Karpas-422 (cell line): ENCODE data around the gene SPINK13. TPM values are rescaled to one million over a fixed set of nuclear protein-coding genes. Genes with fewer than 3 reads are reported as not detected.
"Not testable (repeated sequence)": the region's sequence is repeated elsewhere in the genome, so short reads cannot be mapped to it uniquely, and the experiment has no call there.

ENCODE experiments used
- DNase-seq: peaks from one replicate; pipeline ENCODE4 v3.0.0-alpha.2; 2015
- H2AFZ ChIP-seq: fragments of 200-600 bp; sonication (generic); 2 replicates; pipeline ENCODE4 v1.6.1; 2014; ENCODE audit warnings: antibody characterized with exemption, low read length, mixed read lengths
- H3K27ac ChIP-seq: fragments of 200-600 bp; sonication (generic); 2 replicates; pipeline ENCODE4 v1.5.1; 2014; ENCODE audit warnings: mild to moderate bottlenecking, low read length, moderate library complexity
- H3K27me3 ChIP-seq: fragments of 200-600 bp; sonication (generic); 2 replicates; pipeline ENCODE4 v1.6.1; 2014; ENCODE audit warnings: low read length, mixed read lengths
- H3K36me3 ChIP-seq: fragments of 200-600 bp; sonication (generic); 2 replicates; pipeline ENCODE4 v1.6.1; 2014; ENCODE audit warnings: low read length, mixed read lengths; ENCODE audit not compliant: insufficient read depth
- H3K4me1 ChIP-seq: fragments of 200-600 bp; sonication (generic); 2 replicates; pipeline ENCODE4 v1.6.1; 2014; ENCODE audit warnings: mild to moderate bottlenecking, low read length, mixed read lengths
- H3K4me2 ChIP-seq: fragments of 200-600 bp; sonication (generic); 2 replicates; pipeline ENCODE4 v1.6.1; 2014; ENCODE audit warnings: low read length, low read depth, mild to moderate bottlenecking; ENCODE audit not compliant: poor library complexity, severe bottlenecking
- H3K4me3 ChIP-seq: fragments of 200-600 bp; sonication (generic); 2 replicates; pipeline ENCODE4 v1.5.1; 2014; ENCODE audit warnings: mild to moderate bottlenecking, antibody characterized with exemption, low read length, mixed read lengths
- H3K79me2 ChIP-seq: fragments of 200-600 bp; sonication (generic); 2 replicates; pipeline ENCODE4 v1.6.1; 2014; ENCODE audit warnings: mild to moderate bottlenecking, low read length, mixed read lengths
- H3K9ac ChIP-seq: fragments of 200-600 bp; sonication (generic); 2 replicates; pipeline ENCODE4 v1.6.0; 2014; ENCODE audit warnings: low read length
- H3K9me2 ChIP-seq: fragments of 200-600 bp; sonication (generic), shearing (Covaris generic); replicated peaks from 2 replicates; pipeline ENCODE4 v1.6.0; 2014; ENCODE audit warnings: mild to moderate bottlenecking, low read length, moderate library complexity; ENCODE audit not compliant: insufficient read depth
- H3K9me3 ChIP-seq: fragments of 300-700, 200-600 bp; sonication (generic); 2 replicates; pipeline ENCODE4 v1.6.1; 2014; ENCODE audit warnings: low read length, mixed read lengths
- H4K20me1 ChIP-seq: fragments of 200-600 bp; sonication (generic); 2 replicates; pipeline ENCODE4 v1.6.1; 2014; ENCODE audit warnings: mild to moderate bottlenecking, antibody characterized with exemption, low read length, low read depth; ENCODE audit not compliant: insufficient read depth
- small RNA-seq: library from RNA; depleted of rRNA; stranded (forward); fragments of <200 nt; gene quantifications from one replicate; pipeline ENCODE3, GENCODE V24; 2014
- total RNA-seq: library from RNA; depleted of rRNA; stranded (reverse); fragments of >200 nt; shearing (Covaris generic); gene quantifications from 2 replicates; pipeline ENCODE4 v1.2.3, GENCODE V29; 2014; ENCODE audit warnings: low replicate concordance; rRNA removed

The SPINK13 gene
- total RNA-seq, 1 experiment from 2014 or later: not detected

DNA sequence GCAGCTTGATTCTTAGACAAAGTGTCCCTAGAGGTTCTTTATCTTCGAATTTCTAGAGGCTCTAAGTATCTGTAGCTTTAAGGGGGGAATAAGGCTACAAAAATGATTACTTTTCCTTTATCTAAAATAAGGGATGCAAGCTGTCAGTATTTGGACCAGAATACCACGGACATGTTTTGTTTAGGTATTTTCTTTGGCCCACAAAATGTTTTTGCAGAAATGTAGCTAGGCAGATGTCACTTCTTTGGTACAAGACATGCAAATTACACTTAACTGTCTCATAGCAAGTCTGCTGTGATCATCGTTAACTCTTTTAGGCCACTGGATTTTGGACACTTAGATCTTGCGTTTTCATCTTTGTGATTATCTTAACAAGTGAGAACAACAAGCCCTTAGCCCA is 46.1 kb downstream of the SPINK13 start:
- no peak for DNase-seq
- Histone ChIP-seq H2AFZ (no peak overlapping the region), H3K27me3 (no peaks in the 10 kb centered on the region), H3K79me2 (no peaks in the 10 kb centered on the region), H3K4me3 (no peak overlapping the region), H3K27ac (no peak overlapping the region), H4K20me1 (no peaks in the 10 kb centered on the region), H3K9ac (no peak overlapping the region), H3K4me1 (no peaks in the 10 kb centered on the region), H3K9me3 (no peaks in the 10 kb centered on the region), H3K9me2 (no peaks in the 10 kb centered on the region), H3K4me2 (no peak overlapping the region), H3K36me3 (no peaks in the 10 kb centered on the region)

DNA sequence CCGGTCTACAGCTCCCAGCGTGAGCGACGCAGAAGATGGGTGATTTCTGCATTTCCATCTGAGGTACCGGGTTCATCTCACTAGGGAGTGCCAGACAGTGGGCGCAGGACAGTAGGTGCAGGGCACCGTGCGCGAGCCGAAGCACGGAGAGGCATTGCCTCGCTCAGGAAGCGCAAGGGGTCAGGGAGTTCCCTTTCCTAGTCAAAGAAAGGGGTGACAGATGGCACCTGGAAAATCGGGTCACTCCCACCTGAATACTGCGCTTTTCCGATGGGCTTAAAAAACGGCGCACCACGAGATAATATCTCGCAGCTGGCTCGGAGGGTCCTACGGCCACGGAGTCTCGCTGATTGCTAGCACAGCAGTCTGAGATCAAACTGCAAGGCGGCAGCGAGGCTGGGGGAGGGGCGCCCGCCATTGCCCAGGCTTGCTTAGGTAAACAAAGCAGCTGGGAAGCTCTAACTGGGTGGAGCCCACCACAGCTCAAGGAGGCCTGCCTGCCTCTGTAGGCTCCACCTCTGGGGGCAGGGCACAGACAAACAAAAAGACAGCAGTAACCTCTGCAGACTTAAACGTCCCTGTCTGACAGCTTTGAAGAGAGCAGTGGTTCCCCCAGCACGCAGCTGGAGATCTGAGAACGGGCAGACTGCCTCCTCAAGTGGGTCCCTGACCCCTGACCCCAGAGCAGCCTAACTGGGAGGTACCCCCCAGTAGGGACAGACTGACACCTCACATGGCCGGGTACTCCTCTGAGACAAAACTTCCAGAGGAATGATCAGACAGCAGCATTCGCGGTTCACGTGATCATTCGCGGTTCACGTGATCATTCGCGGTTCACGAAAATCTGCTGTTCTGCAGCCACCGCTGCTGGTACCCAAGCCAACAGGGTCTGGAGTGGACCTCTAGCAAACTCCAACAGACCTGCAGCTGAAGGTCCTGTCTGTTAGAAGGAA is 51.7 kb downstream of the SPINK13 start:
- not testable (repeated sequence) for H3K27me3 ChIP-seq, H3K4me3 ChIP-seq, H3K4me2 ChIP-seq, H3K79me2 ChIP-seq, H3K9ac ChIP-seq, DNase-seq, H4K20me1 ChIP-seq, H3K4me1 ChIP-seq, H3K9me3 ChIP-seq, H3K27ac ChIP-seq, H2AFZ ChIP-seq, H3K36me3 ChIP-seq, H3K9me2 ChIP-seq

DNA sequence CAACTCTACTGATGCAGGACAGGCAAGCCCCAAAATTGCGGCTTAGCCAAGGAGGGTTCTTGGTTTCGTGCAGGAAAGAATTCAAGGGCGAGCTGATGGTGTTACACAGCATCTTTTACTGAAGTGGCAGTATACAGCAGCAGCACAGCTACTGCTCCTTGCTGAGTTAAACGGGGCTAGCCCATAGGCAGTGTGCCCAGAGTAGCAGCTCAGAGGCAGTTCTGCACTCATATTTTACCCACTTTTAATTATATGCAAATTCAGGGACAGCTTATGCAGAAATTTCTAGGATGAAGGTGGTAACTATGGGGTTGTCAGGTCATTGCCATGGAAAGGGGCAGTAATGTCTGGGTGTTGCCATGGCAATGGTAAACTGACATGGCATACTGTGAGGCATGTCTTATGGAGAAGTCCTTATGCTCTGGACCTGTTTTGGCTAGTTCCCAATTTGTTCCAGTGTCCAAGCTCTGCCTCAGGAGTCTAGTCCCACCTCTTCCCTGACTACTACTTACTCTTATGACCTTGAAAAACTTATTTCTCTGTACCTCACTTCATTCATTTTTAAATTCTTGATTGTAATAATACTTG is 64.8 kb downstream of the SPINK13 start:
- Histone ChIP-seq H3K4me2 (no peak overlapping the region), H3K9me2 (no peaks in the 10 kb centered on the region), H3K9me3 (no peaks in the 10 kb centered on the region), H4K20me1 (no peaks in the 10 kb centered on the region), H3K4me3 (no peak overlapping the region), H3K27me3 (no peaks in the 10 kb centered on the region), H3K36me3 (no peaks in the 10 kb centered on the region), H3K27ac (no peak overlapping the region), H3K4me1 (peaks cover 9% of the 10 kb centered on the region), H2AFZ (no peak overlapping the region), H3K9ac (no peak overlapping the region), H3K79me2 (no peaks in the 10 kb centered on the region)
- DNase-seq: no peak

DNA sequence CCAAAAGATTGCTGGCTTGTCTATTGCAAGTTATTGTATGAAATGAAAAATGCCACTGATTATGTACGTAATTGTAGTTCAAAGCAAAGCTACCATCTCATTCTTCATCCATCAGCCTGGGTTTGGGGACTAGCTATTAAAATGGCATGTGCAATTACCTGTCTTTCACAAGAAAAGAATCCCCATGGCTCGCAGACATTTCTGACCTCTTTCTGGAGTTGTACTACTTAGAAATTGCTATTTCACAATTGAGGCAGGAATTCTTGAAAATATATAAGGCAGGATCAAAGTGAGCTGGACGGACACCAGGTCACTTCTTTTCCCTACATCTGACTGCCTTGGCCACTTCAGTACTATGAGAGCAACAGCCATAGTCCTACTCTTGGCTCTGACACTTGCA is 66.7 kb downstream of the SPINK13 start, which contains the start of gene SPINK9:
TSS of gene SPINK9 (plus strand) at position 301 of the 400 bp plus-strand sequence. CDS start at position 356, 55 bp downstream.
- H3K9me2 ChIP-seq: no peaks in the 10 kb centered on the region
- no peaks in the 10 kb centered on the region for H3K27me3 ChIP-seq
- no peaks in the 10 kb centered on the region for H3K9me3 ChIP-seq
- H3K4me1 ChIP-seq: peaks cover 9% of the 10 kb centered on the region
- no peak within 1 kb of the TSS for H3K27ac ChIP-seq
- H3K36me3 ChIP-seq: no peaks in the 10 kb centered on the region
- H4K20me1 ChIP-seq: no peaks in the 10 kb centered on the region
- no peak within 1 kb of the TSS for H2AFZ ChIP-seq
- DNase-seq: no peak
- no peaks in the 10 kb centered on the region for H3K79me2 ChIP-seq
- H3K9ac ChIP-seq: no peak within 1 kb of the TSS
- no peak within 1 kb of the TSS for H3K4me2 ChIP-seq
- H3K4me3 ChIP-seq: no peak within 1 kb of the TSS

Small RNA genes within 50 kb of the gene (small RNA-seq; reads per million reads assigned to genes)
- gene HMGN1P16: not detected

Other genes starting within 250 kb of the SPINK13 start
- gene SPINK5, start 204.8 kb upstream of the SPINK13 start, total RNA-seq: not detected in 2 replicates
- not detected in 2 replicates for gene SPINK14, start 100.2 kb upstream of the SPINK13 start, total RNA-seq
- not detected in 2 replicates for gene SPINK6, start 65.8 kb upstream of the SPINK13 start, total RNA-seq
- gene MARCOL, start 30.3 kb upstream of the SPINK13 start, total RNA-seq: not detected in 2 replicates
- gene SPINK7, start 43.6 kb downstream of the SPINK13 start, total RNA-seq: not detected in 2 replicates
- not detected in 2 replicates for gene SPINK9, start 66.8 kb downstream of the SPINK13 start, total RNA-seq
- gene FBXO38, start 115.2 kb downstream of the SPINK13 start, total RNA-seq: 56.7 and 130 TPM in 2 replicates